CD4-positive, alpha-beta T cell treated with Interleukin-4 for 4 hours (primary cell): ENCODE data around the gene CTSL.
A peak's percentile ranks its signal among the peaks of the same experiment; 100 is the strongest.

Experiments used
- DNase-seq: peaks from one replicate; pipeline ENCODE4 v3.0.0-alpha.2; 2020

The CTSL gene

GRCh38 chr9:87725900-87726709 is at the start of gene CTSL:
TSS of gene CTSL (plus strand) at chr9:87726119. CDS start at chr9:87727604, 1,485 bp downstream.
- peak; percentile 20 for DNase-seq

GRCh38 chr9:87676976-87677775 is 48.7 kb upstream of the CTSL start:
- no peak for DNase-seq

DNA sequence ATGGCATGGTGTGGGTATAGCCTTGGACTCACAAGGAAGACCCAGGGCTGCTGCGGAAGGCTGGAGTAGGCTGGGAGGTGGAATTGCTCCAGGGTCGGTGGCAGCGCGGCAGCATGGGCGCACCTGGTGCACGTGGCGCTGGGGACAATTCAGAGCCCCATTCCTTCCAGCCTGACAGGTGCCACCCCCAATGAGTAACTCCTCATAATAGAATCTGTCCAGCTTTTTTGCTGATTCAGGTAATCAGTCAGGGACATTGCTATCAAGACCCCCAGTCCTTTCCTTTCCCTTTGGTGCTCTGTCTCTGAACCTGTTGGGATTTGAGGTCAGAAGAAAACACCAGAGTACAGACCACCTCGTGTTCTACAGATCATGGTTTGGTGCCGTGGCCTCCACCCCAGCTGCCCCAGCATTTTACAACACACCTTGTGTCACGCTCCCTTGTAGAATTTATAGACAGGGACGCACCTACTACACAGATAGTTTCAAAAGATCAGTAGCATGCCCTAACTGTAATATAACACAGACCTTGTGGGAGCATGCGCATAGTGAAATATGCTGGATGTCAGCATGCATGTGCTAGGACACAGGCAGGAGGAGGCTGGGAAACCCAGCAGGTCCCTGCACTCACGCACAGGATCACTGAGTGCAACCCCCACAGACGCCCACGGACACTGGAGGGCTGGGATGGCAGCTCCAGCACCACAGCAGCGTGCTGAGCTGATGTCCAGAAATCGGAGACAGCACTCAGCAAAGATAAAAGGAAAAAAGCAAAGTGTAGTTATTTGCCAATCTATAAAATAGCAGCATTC is 47.9 kb upstream of the CTSL start:
- no peak for DNase-seq

DNA sequence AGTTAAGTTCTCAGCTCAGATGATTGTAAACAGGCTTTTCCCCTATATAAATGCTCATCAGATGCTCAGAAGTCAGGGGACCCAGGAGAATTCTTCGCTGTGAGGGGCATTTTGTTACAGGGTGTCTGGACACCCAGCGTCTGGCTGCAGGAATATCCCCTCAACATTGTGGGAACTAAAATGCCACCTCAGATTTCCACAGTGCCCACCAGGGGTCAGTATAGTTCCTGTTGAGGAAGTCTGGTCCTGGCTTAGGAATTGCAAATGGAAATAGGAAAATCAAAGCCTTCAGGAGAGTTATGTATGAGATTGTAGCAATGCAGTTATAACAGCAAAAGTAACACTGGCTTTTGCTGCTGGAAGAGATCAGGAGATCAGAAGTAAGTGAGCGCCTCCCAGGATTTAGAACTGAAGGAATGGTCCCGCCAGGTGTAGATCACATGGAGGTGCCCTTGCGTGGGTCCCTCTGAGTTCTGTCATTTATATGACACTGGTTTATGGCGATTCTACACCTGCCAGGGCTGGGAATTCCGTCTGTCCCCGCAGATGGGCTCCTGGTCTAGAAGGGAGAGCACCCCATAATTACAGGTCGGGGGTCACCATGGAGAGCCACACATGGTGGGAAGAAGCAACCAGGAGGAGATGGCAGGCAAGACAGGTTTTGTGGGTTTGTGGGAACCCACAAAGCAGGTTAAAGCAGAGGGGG is 47.1 kb upstream of the CTSL start:
- DNase-seq, result peak; percentile 30

- DNase-seq, result no peak
These were observed 44.5 kb upstream of the CTSL start for GRCh38 chr9:87681271-87682061.

DNA sequence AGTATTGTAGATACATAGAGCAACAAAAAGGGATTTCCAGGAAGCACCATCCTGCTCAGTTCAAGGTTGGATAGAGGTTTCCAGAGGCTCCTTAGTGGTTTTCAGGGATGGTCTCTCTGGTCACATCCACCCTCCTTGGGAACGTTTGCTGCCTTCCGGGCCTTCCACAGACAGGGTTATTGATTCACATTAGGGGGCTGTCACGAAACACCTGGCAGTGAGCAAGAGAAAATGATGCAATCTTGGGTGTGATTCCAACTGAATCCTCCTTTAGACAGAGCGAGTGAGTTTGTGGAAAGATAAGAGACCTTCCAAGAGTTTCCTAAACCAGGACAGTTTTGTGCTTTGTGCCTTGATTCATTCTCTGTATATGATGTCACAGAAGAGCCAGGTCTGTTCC is 43.8 kb upstream of the CTSL start:
- DNase-seq, result no peak

DNA sequence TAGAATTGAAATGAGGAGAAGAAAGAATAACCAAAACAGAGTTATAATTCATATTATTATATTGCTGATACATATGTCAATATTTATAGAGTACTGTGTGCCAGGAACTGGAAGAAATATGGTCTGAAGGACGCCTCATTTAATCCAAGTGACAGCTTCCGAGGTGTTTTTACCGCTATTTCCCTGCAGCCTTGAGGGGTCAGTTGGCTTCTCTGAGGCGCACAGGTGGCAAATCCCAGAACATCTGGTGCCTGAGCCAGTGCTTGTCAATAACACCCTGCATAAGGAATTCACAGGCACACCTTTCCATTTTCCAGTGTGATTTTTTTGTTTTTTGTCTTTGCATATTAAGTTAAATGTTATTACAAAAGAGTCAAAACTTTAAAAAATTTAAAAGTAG is 43.3 kb upstream of the CTSL start:
- no peak for DNase-seq

- DNase-seq, result no peak
These were observed 41.9 kb upstream of the CTSL start for GRCh38 chr9:87683751-87684626.

GRCh38 chr9:87684627-87685219 is 41.2 kb upstream of the CTSL start:
- peak; percentile 5 for DNase-seq

- no peak for DNase-seq
These were observed 40.5 kb upstream of the CTSL start for GRCh38 chr9:87685441-87685840.

DNA sequence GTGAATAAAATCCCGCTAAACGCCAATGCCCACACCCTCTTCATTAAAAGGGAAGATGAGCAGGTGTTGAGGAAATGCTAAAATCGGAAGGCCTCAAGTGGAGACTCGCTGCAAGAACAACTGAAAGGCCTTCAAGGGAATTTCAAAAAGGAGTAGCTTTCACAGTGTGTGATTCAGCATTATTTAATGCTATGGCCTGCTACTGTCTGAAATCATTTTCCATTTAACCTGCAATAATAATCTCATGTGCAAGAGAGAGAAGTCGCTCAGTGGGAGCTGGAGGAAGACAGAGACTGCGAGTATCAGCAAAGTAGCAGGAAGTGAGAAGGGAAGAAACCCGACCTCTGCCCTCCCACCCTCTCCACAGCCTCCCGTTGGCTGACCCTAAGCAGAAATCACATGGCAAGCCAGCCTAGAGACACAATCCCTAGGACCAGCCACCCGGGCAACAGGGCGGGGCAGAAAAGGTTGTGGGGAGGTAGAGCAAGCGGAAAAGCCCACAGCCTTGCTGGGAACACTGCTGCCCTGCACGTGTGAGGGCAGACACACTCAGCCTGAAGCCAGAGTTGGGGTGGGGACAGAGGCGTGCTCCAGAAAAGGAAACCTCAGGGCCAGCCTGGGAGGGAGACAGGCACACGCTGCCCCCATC is 39.9 kb upstream of the CTSL start:
- no peak for DNase-seq

- no peak for DNase-seq
These were observed 39.3 kb upstream of the CTSL start for GRCh38 chr9:87686520-87687090.

- DNase-seq, result no peak
These were observed 38.7 kb upstream of the CTSL start for GRCh38 chr9:87687207-87687606.

GRCh38 chr9:87694236-87694755 is 31.6 kb upstream of the CTSL start:
- DNase-seq, result no peak

- DNase-seq, result no peak
These were observed 30.4 kb upstream of the CTSL start for GRCh38 chr9:87695523-87695922.

DNA sequence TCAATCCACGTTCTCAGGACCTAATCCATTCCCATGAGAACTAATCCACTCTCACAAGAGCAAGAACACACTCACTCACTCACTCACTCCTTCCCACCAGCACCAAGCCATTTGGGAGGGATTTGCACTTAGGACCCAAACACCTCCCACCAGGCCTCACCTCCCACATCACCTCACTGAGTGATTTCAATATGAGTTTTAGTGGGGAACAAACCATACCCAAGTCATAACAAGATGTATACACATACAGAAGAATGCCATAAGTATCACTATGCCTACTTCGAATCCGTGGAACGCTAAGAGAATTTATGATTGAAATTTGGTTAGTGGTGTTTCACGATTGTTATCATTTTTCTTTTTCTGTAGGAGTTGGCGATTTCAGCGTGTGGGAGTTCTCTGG is 29.3 kb upstream of the CTSL start:
- no peak for DNase-seq

DNA sequence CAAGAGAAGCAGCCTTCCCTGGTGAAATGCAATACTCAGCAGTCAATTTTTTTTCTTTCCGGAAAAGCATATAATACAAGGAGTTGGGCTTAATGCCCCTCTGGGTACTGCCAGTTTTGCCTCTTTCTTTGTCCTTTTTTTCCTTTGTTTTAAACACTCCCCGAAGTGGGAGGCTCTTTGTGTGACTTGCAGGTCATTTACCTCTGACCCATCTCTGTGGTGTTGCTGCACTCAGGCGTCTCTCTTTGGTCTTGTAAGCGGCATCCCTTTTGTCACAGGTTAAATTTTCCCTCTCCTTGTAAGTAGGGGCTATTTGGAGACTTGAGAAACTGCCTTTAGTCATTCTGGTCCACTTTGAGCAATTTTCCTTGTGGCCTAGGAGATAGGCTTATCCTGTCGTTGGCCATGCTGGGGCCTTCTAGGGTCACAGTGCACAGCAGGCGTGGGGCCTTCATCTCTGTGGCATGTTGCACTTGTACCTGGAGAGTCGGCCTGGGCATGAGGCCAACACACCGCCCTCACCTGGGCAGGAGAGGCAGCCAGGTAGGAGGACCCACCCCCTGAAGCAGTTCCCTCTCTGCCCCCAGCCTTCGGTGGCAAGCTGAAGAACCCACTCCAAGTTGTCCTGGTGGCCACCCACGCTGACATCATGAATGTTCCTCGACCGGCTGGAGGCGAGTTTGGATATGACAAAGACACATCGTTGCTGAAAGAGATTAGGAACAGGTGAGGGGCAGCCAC is 27.7 kb upstream of the CTSL start:
- no peak for DNase-seq

- no peak for DNase-seq
These were observed 26.1 kb upstream of the CTSL start for GRCh38 chr9:87699835-87700234.
